ENCODE data around the gene RRBP1. TPM values are rescaled to one million over a fixed set of nuclear protein-coding genes. Genes with fewer than 3 reads are reported as not detected.

Gene RRBP1
- total RNA-seq, 1 donor: 122 TPM

DNA sequence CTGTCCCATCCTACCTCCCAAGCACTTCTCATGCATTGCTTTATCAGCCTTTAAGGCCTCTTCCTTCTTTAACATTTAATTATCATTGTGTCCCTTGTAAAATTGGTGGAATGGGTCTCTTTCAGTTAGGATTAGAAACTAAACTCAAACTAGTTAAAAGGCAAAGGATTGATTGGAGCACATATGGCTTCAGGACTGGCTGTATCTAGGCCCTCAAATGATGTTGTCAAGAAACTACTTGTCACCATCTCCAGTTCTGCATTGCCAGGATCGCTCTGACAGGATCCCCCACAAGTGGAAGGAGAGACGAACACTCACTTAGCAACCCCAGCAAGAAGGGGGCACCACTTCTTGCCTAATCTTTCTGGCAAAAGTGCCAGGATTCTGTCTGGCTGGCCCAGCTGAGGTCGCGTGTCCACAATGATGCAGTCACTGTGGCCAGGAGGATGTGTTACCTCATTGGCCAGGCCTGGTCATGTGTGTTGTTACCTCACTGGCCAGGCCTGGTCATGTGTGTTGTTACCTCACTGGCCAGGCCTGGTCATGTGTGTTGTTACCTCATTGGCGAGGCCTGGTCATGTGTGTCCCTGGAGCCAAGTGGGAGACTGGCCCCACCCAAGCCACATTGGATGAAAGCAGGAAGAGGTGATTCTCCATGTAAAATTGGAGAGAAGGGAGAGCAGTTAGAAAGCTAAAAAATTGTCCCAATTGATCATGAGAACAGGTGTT, 22.7 kb upstream of the RRBP1 start:
- no peak for DNase-seq (ENCODE audit: insufficient read length, low spot score, missing footprints)
- Histone ChIP-seq H3K4me1 (ENCODE audit: insufficient read depth, low read length) (no peaks in the 10 kb centered on the region), H3K27ac (ENCODE audit: low read depth, low read length) (no peak overlapping the region), H3K4me2 (ENCODE audit: insufficient read depth, low read length) (no peak overlapping the region), H3K9me3 (ENCODE audit: low read depth, low read length) (no peaks in the 10 kb centered on the region), H4K20me1 (ENCODE audit: insufficient read depth, low read length) (no peaks in the 10 kb centered on the region), H3K27me3 (ENCODE audit: insufficient read depth, low read length) (no peaks in the 10 kb centered on the region), H2AFZ (ENCODE audit: low read length) (no peak overlapping the region), H3K36me3 (ENCODE audit: insufficient read depth, low read length) (no peaks in the 10 kb centered on the region), H3K79me2 (ENCODE audit: insufficient read depth, low read length) (no peaks in the 10 kb centered on the region), H3K4me3 (ENCODE audit: insufficient read depth, low read length) (no peak overlapping the region)
- no peak for TF ChIP-seq CTCF (IDR thresholded peaks at IDR 0.05; ENCODE audit: extremely low read depth, low read depth, low read length)

- H3K27ac ChIP-seq (ENCODE audit: low read depth, low read length): no peak overlapping the region
- no peaks in the 10 kb centered on the region for H3K9me3 ChIP-seq (ENCODE audit: low read depth, low read length)
- DNase-seq (ENCODE audit: insufficient read length, low spot score, missing footprints): no peak
- H2AFZ ChIP-seq (ENCODE audit: low read length): no peak overlapping the region
- no peaks in the 10 kb centered on the region for H3K79me2 ChIP-seq (ENCODE audit: insufficient read depth, low read length)
- H3K4me2 ChIP-seq (ENCODE audit: insufficient read depth, low read length): no peak overlapping the region
- H3K4me3 ChIP-seq (ENCODE audit: insufficient read depth, low read length): no peak overlapping the region
- H3K36me3 ChIP-seq (ENCODE audit: insufficient read depth, low read length): no peaks in the 10 kb centered on the region
- H3K4me1 ChIP-seq (ENCODE audit: insufficient read depth, low read length): no peaks in the 10 kb centered on the region
- H3K27me3 ChIP-seq (ENCODE audit: insufficient read depth, low read length): peaks cover 2% of the 10 kb centered on the region
- TF ChIP-seq CTCF (IDR thresholded peaks at IDR 0.05; ENCODE audit: extremely low read depth, low read depth, low read length): no peak
- H4K20me1 ChIP-seq (ENCODE audit: insufficient read depth, low read length): no peaks in the 10 kb centered on the region
Measured at GRCh38 chr20:17701826-17702225, 19.8 kb upstream of the RRBP1 start.

DNA sequence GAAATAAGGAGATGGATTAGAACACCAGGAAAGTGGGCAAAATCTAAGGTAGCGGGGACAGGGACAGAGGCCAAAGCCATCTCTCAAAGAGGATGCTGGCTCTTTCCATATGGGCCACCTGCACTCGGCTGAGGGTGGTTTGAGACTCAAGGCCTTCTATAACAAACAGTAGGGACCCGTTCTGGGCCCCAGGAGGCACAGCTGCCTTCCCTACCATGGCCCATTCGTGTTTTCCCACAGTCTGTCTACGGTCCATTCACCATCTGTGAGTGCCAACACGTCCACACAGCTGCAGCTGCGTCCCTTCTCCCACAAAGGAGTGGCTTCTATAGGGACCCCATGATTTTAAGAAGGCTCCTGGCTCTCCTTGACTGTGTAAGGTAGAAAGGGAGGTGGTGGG, 18.6 kb upstream of the RRBP1 start:
- no peaks in the 10 kb centered on the region for H3K79me2 ChIP-seq (ENCODE audit: insufficient read depth, low read length)

More for the DNA sequence above, 18.6 kb upstream of the RRBP1 start:
- H3K4me1 ChIP-seq (ENCODE audit: insufficient read depth, low read length): no peaks in the 10 kb centered on the region
- H3K27ac ChIP-seq (ENCODE audit: low read depth, low read length): no peak overlapping the region
- no peaks in the 10 kb centered on the region for H3K36me3 ChIP-seq (ENCODE audit: insufficient read depth, low read length)
- no peak for TF ChIP-seq CTCF (IDR thresholded peaks at IDR 0.05; ENCODE audit: extremely low read depth, low read depth, low read length)
- no peak for DNase-seq (ENCODE audit: insufficient read length, low spot score, missing footprints)
- H4K20me1 ChIP-seq (ENCODE audit: insufficient read depth, low read length): no peaks in the 10 kb centered on the region
- no peak overlapping the region for H2AFZ ChIP-seq (ENCODE audit: low read length)
- no peak overlapping the region for H3K4me3 ChIP-seq (ENCODE audit: insufficient read depth, low read length)
- no peak overlapping the region for H3K4me2 ChIP-seq (ENCODE audit: insufficient read depth, low read length)
- no peaks in the 10 kb centered on the region for H3K9me3 ChIP-seq (ENCODE audit: low read depth, low read length)
- peaks cover 3% of the 10 kb centered on the region for H3K27me3 ChIP-seq (ENCODE audit: insufficient read depth, low read length)
